ENCODE results near the gene PTPRT.

Gene PTPRT

GRCh38 chr20:43017241-43018030, 172.3 kb downstream of the PTPRT start:
- no peak for DNase-seq

GRCh38 chr20:43016257-43016656, 173.4 kb downstream of the PTPRT start:
- no peak for DNase-seq

DNA sequence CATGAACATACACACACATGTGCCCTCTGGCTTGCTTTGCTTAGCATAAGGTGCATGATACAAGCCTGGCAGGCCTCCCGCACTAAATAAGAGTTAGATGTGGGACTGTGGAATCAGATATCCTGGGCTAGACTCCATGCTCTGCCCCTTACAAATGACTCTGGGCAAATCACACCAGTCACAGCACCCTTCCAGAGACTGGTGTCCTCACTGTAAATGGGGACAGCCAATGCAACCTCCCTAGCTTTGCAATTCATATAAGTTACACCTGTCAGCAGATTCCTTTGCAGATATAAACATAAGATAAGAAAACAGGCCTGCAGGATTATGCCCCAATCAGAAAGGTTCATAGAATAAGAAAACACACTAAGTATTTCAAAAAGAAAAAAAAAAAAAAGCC, 174.1 kb downstream of the PTPRT start:
- DNase-seq = no peak

- DNase-seq = no peak
Observed at GRCh38 chr20:43014206-43014605, 175.5 kb downstream of the PTPRT start.

DNA sequence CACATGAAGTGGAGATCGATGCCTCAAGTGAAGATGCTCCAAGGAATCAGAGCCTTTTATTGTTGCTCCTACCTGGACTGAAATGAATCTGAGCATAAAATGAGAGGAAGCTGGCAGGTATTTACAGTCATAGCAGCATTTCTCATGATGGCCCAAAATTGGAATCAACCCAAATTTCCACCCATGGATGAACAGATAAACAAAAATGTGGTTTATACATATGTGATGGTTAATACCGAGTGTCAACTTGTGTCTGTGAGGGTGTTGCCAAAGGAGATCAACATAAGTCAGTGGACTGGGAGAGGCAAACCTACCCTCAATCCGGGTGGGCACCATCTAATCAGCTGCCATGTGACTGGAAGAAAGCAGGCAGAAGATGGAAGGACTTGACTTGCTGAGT, 178.2 kb downstream of the PTPRT start:
- DNase-seq = no peak

DNA sequence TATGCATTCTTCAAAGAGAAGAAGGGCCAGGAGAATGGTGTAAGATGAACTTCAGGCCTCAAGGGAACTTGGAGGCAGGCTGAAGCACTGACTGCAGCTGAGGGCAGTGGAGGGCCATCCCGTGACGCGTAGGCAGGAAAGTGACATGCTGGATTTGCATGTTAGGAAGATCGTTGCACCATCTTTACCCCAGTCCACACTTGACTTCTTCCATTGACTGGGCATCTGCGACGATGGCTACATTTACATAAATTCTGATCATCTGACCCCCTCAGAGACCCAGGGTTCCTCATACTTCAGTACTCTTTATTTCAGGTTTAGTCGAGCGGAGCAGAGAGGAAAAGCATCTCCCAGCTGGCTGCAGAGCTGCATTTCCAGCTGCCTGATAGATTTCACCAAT, 180.2 kb downstream of the PTPRT start:
- no peak for DNase-seq

- DNase-seq = no peak
Observed at GRCh38 chr20:43007525-43007924, 182.2 kb downstream of the PTPRT start.

- DNase-seq = no peak
Observed at GRCh38 chr20:43006651-43007375, 182.9 kb downstream of the PTPRT start.

DNA sequence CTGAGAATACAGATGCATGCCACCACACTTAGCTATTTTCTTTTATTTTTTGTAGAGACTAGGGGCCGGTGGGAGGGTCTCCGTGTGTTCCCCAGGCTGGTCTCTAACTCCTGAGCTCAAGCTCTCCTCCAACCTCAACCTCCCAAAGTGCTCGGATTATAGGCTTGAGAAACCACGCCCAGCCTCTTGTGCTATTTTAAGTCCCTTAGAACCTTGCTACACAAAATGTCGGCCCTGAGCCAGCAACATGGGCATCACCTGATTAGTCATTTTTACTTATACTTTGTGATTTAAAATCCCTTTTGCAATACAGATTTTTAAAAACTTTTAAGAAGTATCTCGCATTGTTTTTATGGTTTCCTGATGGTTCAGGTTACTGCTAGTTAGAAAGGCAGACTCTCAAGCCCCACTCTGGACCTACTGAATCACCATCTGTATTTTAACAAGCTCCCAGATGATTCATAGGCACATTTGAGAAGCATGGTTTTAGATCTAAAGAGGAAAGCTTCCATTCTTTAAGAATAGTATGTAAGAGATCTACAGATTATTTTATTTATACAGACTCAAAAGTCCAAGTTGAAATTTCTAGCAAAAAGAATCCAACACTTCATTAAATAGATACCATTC, 186.3 kb downstream of the PTPRT start:
- DNase-seq = no peak

DNA sequence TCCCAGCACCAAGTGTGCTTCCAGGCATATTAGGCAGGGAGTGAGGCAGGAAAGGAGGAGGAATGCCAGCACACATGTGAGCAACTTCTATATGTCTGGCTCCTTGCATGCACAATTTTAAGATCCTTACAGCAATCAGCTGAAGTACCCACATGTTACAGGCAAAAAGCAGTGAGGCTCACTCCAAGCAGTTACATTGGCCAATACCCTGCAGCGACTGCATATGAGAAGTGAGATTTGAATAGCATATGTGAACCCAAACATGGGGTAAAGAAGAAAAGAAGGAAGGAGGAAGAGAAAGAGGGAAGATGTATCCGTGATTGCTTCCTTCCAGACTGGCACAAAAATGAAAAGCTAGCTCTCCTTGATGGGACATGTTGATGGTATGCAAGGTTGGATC, 193.6 kb downstream of the PTPRT start:
- DNase-seq = no peak

DNA sequence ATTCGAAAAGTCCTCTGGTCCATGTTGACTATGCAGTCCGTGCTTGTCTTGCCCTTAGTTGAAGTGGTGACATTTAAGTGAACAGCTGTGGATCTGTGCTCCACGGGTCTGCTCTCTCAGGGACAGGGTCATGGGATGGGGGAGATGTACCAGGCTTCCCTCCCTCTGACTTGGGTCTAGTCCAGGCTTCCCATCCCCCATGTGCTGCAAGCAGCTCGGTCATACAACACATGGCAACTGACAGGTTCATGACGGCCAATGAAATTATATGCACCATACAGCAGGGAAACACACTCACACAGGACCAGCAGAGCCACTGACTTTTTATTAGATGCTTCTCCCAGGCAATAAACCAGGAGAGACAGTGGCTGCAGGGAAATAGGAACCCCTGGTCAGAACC, 201.4 kb downstream of the PTPRT start:
- no peak for DNase-seq

DNA sequence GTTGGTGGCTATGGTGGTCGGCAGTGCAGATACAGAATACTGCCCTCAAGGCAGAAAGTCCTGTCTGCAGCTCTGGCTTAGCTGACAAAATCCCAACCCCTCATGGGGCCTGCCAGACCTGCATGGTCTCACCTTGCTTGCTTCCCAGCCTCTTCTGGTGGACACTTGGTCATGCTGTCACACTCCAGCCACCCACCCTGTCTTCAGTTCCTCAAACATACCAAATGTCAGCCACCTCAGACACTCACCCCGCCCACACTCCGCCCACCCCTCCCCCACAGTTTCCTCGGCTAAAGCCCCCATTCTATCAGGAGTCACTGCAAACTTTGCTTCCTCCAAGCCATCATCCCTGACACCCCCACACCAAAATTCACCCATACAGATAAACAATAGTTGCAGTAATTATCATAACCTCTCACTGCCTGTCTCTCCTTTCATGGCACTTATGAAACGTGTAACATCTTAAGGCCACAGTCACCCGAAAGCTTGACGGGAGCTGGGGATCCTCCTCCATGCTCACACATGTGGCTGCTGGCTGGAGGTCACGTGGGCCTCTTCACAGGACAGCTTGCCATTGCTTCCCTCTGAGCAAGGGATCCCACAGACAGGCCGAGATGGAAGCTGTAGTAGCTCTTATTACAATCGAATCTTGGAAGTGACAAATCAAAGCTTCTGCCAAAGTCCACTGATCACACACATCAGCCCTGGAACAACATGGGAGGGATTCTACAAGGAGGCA, 202.2 kb downstream of the PTPRT start:
- DNase-seq = no peak

GRCh38 chr20:42986143-42986773, 203.4 kb downstream of the PTPRT start:
- no peak for DNase-seq

DNA sequence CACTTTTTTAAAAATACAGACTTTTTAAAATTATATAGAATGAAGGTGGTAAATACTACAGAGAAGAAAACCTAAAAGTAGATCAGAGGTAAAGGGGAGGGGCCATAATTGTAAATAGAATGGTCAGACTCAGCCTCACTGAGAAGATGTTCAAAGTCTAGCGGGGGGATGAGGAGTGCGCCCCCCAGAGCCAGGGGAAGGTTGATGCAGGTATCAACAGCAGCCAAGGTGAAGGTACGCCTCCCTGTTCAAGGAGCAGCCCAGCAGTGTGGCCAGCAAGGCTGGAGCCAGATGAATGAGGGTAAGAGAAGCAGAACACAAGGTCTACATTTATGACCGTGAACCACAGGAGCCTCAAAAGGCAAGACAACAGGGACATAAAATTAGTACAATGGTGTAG, 204.1 kb downstream of the PTPRT start:
- no peak for DNase-seq

GRCh38 chr20:42982218-42982617, 207.5 kb downstream of the PTPRT start:
- no peak for DNase-seq

DNA sequence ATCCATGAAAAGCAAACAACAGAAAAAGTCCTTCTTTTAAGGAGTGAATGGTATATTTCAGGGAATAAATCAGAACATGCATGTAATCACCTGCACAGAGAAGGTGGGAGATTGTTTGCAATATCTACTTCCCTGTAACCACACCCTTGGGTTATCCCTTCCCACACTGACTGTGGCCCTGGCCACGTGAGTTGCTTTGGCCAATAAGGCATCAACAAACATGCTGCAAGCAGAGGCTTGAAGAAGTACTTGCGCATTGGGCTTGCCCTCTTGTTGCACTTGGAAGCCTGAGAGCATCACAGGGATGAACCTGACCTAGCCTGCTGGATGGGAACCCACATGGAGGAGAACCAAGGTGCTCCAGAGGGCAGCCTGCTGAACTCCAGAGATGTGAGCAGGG, 208.5 kb downstream of the PTPRT start:
- no peak for DNase-seq

GRCh38 chr20:42979720-42980119, 210.0 kb downstream of the PTPRT start:
- no peak for DNase-seq

- DNase-seq = no peak
Observed at GRCh38 chr20:42978184-42978974, 211.3 kb downstream of the PTPRT start.

GRCh38 chr20:42975974-42976373, 213.7 kb downstream of the PTPRT start:
- no peak for DNase-seq

GRCh38 chr20:42974347-42974746, 215.4 kb downstream of the PTPRT start:
- no peak for DNase-seq

- no peak for DNase-seq
Observed at GRCh38 chr20:42972591-42972990, 217.1 kb downstream of the PTPRT start.

GRCh38 chr20:42968746-42969145, 221.0 kb downstream of the PTPRT start:
- DNase-seq = no peak
